Occipital lobe (tissue), 2 donors: Measurements from ENCODE around the gene SIPA1L3. TPM values are rescaled to one million over a fixed set of nuclear protein-coding genes. Genes with fewer than 3 reads are reported as not detected.

Experiments
- DNase-seq: peaks from one replicate; lab custom pipeline; 2025; lab: John Stamatoyannopoulos, UW
- total RNA-seq: library from RNA; depleted of rRNA; stranded (reverse); fragments of >200 nt; gene quantifications from one replicate; pipeline ENCODE4 v1.2.3, GENCODE V29; 2014

The SIPA1L3 gene
- total RNA-seq, 1 donor from 2014 or later = 8.6 TPM

DNA sequence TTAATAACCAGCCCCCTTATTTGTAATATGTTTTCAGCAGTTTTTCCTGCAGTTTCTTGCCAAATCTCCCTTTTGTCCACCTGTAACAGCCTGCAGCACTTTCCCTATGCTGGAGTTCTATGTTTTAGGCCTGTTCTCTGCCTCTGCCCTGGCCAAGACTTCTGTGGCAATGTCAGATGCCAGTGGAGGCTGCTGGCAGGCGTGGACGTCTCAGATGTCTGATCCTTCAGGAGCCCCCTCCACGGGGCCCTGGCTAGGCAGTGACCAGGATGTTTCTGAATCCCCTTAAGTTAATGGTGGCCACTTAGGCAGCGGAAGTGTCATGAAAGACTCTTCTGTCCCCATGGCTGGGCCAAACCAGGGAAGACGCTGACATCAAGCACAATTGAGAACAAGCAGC lies 40.8 kb downstream of the SIPA1L3 start:
- DNase-seq = no peak

DNA sequence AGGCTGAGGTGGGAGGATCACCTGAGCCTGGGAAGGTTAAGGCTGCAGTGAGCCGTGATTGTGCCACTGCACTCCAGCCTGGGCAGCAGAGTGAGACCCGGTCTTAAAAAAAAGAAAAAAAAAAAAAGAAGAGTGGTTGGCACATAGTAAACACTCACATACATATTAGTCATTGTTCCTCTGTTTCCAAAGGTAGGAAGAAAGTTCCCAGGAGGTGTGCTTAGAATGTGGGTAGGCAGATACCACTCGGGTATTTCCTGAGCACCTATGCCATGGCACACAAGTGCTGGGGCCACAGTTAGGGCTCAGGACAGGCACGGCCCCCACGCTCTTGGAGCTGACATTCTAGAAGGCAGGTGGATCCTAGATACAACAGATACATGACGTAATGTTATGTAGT lies 41.4 kb downstream of the SIPA1L3 start:
- DNase-seq = no peak

DNA sequence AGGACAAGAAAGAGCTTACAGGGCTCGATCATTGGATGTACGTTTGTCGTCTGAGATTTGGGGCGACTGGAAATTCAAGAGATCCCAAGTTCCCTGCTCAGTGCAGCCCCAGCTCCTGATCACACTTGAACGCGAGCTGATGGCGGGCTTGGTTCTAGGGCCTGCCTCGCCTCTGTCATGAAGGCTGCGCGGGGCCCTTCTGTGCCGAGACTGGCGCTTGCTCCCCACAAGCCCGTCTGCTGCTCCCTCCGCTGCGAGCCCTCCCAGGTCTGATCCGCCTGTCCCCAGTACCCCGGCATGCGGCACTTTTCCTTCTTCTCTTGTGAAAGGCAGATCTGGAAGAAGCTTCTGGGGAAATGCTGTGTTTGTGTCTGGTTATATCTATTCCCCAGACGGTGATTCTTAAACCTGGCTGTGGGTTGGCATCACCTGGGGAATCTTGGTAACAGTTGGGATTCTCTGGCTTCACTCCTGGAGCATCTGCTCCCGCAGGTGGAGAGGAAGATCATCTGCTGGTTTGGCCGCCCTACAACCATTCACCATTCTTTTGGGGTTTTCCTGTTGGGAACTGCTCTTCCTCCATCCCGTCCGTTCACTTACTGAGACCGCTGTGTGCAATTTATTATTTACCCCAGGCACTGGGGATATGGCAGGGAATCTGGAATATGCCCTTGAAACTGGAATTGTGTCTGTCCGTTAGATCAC lies 43.6 kb downstream of the SIPA1L3 start:
- DNase-seq = no peak

DNA sequence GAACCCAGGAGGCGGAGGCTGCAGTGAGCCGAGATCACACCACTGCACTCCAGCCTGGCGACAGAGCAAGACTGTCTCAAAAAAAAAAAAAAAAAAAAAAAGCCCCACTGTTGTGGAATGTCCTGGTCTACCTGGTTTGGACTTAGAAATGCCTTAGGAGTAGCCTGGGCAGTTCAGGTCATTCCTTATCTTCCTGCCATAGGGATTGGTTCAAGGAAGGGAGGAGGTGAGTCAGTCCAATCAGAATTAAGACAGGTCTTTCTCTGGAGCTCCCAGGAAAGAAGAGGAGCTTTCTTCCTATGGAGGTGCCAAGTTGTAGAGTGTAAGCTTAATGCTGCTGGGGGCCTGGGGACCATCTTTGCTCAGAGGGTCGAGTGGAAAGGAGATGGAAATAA lies 44.8 kb downstream of the SIPA1L3 start:
- no peak for DNase-seq

DNA sequence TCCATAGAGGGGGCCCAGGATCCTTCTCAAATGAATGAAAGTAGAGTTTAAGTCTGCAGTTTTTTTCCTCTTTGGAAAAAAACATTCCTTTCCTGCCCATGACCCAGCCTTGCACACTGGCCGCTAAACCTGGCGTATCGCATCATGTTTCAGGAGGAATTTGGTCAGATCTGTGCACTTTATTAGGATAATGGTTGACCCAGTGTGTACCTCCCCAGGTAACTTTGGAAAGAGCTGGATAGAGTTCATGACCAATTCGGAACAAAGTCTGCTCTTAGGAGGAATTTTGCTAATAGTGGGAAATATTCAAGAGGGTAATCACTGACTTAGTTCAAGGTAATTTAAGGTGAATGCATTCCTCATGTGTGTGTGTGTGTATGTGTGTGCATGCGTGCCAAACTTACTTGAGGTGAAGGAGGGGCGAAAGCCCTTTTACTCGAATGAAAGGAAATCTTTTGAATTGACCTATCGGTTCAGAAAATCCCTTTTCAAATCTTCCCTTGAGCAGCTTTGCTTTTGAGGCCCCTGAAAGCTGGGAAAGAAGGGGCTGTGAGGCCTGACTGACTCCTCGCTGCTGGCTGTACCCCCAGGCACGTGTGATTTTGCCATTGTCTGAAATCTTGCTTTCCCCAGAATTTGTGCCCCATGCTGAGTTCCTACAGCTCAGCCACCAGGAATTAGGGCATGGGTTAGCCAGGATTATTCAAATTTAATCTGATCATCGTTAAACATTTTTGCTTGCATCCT lies 46.3 kb downstream of the SIPA1L3 start:
- DNase-seq = no peak

DNA sequence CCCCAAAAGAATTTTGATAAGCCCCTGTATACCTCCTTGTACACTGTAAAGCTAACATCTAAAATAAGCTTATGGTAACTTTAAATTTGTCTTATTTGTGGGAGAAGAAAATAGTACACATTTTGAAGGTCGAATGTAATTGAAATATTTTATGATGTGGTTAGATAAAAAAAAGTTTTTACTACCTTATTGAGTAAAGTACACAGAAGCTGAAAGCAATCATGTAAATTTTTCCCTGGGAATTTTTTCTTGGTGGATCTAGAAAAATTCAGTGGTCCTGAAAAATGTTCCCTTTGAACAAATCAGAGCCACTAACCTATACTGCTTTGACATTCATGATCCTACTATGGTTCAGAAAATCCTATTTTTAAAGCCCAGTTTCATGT lies 46.9 kb downstream of the SIPA1L3 start:
- no peak for DNase-seq

DNA sequence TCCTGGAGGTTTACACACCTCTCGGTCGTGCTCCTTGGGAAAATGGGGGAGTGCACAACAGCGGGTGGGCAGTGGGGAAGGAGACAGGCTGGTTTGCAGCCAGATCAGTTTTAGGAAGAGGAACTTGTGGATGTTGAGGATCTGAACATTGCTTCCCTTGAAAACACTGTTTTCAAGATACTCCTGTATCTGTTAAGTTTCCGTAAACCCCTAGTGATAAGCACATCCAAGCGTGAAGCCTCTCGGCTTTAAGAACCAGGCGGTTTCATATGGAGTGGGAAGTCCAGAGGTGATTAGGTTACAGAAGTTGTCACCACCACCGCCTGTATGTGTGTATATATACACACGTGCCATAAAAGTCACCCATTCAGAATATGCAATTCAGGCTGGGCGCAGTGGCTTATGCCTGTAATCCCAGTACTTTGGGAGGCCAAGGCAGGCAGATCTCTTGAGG lies 47.4 kb downstream of the SIPA1L3 start:
- DNase-seq = no peak

DNA sequence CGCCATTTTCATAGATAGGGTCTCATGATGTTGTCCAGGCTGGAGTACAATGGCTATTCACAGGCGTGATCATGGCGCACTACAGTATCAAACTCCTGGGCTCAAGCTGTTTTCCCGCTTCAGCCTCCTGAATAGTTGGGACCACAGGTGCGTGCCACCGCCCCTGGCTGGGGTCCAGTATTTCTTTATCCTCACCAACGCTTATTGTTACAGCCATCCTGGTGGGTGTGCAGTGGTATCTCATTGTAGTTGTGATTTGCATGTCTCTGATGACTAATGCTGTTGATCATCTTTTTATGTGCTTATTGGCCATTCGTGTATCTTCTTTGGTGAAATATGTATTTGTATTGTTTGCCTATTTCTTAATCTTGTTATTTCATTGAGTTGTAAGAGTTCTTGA lies 49.0 kb downstream of the SIPA1L3 start:
- DNase-seq = no peak

DNA sequence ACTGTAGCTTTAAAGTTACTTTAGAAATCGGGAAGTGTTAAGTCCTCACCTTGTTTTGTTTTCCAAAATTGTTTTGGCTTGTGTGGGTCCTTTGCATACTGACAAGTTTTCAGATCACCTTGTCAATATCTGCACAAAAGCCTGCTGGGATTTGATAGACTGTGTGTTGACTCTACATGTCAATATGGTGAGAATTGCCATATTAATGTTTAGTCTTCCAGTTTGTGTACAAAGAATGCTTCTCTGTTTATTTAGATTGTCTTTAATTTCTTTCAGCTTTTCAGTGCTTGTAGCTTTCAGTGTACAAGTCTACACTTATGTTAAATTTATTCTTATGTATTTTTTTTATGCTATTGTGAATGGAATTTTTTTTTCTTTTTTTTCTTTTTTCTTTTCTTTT lies 50.2 kb downstream of the SIPA1L3 start:
- no peak for DNase-seq

DNA sequence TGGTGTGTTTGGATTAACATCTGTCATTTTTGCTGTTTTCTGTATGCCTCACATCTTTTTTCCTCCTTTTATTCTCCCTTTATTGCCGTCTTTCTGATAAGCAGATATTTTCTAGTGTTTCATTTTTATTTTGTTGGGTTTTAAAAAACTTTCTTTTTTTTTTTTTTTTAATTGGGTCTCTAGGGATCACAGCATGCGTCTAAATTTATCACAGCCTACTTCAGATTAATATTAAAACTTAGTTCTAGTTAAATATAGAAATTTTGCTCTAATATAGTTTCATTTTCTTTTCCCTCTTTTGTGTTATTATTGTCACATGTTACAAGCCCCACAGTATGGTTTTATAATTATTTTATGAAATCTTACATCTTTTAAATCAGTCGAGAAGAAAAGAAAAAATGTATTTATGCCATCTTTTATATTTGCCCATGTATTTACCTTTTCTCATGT lies 52.7 kb downstream of the SIPA1L3 start:
- no peak for DNase-seq

DNA sequence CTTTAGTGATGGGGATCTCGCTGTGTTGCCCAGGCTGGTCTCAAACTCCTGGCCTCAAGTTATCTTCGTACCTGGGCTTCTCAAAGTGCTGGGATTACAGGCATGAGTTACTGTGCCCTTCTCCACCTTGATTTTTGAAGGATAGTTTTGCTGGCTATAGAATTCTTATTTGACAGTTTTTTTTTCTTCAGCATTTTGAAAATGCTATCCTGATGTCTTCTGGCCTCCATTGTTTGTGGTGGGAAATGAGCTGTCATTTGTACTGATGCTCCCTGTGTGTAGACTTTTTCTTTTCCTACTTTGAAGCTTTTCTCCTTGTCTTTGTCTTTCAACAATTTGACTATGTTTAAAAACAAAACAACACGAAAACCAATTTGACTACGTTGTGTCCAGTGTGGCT lies 54.2 kb downstream of the SIPA1L3 start:
- no peak for DNase-seq

DNA sequence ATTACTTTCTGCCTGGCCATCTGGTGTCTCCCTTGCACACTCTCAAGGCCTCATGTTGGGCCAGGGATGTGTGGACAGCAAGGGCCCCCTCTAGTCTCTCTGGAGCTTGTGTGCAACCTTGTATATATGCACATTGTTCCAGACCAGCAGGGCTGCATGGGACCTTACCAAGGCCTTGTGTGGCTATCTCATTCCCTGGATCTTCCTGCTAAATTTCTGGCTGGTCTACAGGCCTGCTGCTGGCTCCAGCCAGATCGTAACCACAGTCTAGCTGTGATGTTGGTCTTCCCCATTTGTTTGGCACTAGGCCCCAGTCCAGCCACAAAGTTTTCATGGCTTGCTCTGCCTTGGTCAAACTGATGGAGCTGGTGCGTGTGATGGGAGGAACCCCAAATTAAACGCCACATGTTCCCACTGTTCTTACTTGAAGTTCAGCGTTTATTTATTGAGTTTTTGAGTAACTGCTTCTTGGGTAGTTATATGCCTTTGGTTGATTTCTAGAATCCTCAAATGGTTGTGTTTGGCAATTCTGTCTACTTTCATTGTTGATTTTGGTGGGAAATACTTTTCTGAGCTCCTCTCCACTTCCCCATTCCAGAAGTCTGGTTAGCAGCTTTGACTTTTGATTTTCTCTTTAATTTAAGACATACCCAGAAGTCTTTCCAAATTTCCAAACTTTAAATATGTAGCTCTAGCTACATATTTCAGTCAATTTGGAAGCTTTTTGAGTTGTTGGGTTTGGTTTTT lies 56.4 kb downstream of the SIPA1L3 start:
- no peak for DNase-seq

DNA sequence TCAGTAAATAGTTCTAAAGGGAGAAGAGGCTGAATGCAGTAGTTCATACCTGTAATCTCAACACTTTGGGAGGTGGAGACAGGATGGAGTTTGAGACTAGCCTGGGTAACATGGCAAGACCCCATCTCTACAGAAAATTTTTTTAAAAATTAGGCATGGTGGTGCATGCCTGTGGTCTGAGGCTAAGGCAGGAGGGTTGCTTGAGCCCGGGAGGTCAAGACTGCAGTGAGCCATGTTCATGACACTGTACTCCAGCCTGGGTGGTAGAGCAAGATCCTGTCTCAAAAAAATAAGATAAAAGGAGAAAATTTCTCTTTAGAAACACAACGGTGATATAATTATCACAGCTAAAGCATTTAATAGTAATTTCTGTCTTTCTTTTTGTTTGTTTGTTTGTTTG lies 57.1 kb downstream of the SIPA1L3 start:
- DNase-seq = no peak

DNA sequence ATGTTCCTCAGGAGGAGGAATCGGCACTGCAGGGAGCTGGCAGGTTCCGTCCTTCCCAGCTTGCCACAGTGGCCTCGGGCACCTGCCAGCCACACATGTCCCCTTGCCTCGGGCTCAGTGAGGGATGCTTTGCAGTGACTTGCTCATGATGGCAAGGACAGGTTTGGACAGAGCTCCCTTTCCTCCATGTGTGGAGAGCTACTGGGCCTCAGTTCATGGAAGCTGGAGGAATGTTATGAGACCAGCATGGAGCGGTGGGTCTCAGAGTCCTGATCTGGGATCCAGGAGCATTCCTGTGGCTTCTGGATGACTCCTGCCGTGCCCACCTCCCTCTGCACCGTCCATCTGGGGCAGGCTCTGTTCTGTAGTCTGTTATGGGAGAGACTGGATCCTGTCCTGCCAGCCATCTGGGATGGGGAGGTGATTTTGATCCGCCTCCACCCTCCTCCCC lies 59.2 kb downstream of the SIPA1L3 start:
- DNase-seq = no peak

DNA sequence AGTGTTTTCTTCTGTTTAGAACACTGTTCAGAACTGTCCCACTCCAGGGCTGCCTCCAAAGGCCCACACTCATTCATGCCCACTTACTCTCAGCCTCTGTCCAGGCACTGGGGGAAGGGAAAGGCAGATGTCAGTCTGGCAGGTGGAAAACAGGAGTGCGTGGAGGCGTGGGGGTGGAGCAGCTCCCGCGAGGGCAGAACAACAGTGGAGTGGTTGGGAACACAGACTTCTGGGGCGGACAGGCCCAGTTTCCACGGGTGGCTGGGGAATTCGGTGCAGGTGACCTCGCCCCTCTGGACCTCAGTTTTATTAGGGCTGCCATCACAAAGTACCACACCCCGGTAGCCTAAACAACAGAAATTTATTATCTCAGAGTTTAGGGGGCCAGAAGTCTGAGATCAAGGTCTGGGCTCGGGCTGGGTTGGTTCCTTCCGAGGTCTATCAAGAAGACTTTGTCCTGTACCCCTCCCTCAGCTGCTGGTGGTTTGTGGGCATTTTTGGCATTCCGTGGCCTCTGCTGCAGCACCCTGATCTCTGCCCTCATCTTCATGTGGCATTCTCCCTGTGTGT lies 59.7 kb downstream of the SIPA1L3 start:
- no peak for DNase-seq

DNA sequence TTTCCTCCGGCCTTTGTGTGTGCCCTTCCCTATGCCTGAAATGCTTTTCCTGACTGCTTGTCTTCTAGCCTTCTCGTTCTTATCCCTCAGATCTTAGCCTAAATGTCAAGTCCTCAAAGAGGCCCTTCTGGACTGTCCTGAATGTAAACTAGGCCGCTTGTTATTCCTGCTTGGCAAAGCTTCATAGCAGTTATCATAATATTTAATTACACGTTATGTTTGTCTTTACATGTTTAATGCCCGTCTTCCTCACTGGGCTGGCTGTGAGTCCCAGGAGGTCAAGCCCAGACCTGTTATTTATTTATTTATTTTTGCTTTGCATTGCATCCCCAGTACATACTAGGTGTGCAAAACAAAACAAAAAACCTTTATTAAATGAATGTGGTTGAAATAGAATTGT lies 62.7 kb downstream of the SIPA1L3 start:
- no peak for DNase-seq

DNA sequence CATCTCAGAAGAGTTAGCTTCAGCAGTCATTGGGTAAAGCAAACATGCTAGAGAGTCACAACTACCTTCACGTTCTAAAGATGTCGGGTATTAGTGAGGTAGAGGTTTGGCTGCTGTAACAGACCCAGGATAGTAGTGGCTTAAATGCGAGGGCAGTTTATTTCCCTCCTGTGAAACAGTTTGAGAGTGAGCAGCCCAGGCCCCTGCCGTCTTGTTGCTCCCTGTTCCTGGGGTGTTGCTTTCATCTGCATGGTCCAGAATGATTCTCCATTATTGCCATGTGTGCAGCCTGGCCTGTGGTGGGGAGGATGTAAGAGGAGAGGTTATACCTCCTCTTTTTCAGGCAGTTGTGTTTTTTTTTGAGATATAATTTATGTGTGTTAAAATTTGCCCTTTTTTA lies 63.7 kb downstream of the SIPA1L3 start:
- no peak for DNase-seq

DNA sequence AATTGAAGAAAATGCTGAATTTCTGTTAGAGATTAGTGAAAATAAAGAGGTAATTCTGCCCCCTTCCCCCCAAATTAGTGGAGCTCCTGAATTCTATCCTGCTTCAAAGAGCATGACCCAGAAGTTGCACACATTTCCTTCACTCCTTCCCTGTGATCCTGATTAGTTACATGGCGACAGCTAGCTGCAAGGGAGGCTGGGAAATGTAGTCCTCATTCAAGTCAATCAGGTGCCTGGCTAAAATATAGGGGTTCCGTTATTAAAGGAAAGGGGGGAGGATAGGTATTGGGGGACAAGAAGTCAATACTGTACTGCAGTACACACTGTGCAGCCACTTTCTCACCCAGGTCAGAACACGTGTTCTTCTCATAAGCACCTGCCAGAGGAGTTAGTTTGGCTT lies 65.8 kb downstream of the SIPA1L3 start:
- no peak for DNase-seq

DNA sequence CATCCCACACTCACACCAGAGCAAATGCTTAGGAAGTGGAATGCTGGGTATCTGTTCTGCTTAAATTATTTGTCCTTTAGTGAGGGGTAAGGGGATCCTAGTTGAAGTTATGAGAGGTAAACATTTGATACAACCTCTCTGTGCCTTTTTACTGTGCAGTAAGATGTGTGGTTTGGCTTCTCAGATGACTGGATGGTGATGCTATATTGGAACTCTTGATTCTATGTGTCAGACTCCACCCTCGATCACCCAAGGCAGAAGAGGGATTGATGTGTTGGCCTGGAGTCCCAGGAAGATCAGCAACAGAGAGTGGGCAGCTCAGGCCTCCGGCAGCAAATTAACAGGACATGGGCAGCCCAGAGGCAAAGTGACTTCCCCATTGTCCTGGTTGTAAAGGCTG lies 66.7 kb downstream of the SIPA1L3 start:
- DNase-seq = no peak

DNA sequence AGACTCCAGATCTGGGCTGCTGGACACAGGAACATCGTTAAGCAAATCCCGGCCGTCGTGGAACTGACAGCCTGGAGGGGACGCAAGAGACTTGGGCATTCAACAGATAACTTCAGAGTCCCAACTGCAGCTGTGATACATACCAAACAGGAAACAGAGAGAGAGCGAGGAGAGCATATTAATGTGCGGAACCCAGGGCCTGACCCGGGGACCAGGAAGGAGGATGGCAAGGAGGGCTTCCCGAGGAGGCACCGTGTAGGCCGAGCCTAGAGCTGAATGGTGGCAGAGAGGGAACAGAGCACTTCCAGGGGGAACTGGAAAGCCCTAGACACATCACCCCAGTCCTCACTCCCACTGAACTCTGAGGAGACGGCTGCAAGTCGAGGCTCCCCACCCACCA lies 68.1 kb downstream of the SIPA1L3 start:
- DNase-seq = peak; percentile 12

DNA sequence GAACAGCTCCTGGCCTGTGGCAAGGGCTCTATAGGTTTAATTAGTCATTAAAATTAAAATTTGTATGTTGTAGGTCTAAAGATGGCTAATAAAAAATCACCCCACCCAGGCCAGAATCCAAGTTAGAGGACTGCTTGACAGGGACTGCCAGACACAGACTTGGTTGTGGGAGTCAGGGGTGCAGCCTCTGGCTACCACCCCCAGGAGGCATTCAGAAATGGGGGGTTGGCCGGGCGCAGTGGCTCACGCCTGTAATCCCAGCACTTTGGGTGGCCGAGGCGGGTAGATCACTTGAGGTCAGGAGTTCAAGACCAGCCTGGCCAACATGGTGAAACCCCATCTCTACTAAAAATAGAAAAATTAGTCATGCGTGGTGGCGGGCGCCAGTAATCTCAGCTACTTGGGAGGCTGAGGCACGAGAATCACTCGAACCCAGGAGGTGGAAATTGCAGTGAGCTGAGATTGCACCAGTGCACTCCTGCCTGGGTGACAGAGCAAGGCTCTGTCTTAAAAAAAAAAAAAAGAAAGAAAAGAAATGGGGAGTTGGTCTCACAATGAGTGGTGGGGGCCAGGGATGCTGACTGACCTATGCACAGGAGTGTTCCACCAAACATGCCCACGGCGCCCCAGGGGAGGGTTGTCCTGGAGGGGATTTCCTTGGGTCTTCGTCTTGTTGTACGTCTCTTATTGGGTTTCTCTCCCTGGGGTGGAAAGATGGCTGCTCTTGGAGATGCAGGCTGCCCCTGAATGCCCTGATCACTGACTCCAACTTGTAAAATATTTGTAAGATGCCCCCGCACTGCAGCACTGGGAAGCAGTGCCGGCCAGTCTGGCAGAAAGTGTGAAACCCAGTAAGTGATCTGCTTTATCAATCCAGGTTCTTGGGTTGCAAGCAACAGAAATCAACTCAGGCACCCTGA lies 68.8 kb downstream of the SIPA1L3 start:
- DNase-seq = no peak
